PC-9 (cell line): ENCODE results near the gene PRKCA. TPM values are rescaled to one million over a fixed set of nuclear protein-coding genes. Genes with fewer than 3 reads are reported as not detected.

Source experiments
- BruUV-seq: library from RNA; stranded (reverse); fragments of 400-500 nt; replicated peaks from 2 replicates; lab custom pipeline; 2021; lab: Mats Ljungman, UMichigan
- CTCF ChIA-PET: fragments of 300-600 bp; sonication (Branson Sonifier 250); formaldehyde crosslinking; loops from one replicate; lab custom pipeline; 2022; ENCODE audit warnings: antibody characterized with exemption; lab: Charles Lee
- POLR2A ChIA-PET: fragments of 300-600 bp; sonication (Branson Sonifier 250); formaldehyde crosslinking; loops from one replicate; lab custom pipeline; 2022; ENCODE audit warnings: antibody characterized with exemption; ENCODE audit not compliant: unreplicated experiment; lab: Charles Lee
- DNase-seq, 2 experiments: peaks; one replicate each; pipeline versions ENCODE4 v3.0.0 to v3.0.0-alpha.2; 2015 to 2022; ENCODE audit warnings: mixed read lengths in 1 of 2
- H2AFZ ChIP-seq: fragments of 200-600 bp; sonication (generic); 2 replicates; pipeline ENCODE4 v1.8.1; 2017; ENCODE audit warnings: antibody characterized with exemption
- H3F3A ChIP-seq: fragments of 200-600 bp; sonication (generic); 2 replicates; pipeline ENCODE4 v1.8.1; 2017; ENCODE audit warnings: antibody characterized with exemption, mild to moderate bottlenecking, low read depth; ENCODE audit not compliant: insufficient read depth
- H3K27ac ChIP-seq: fragments of 200-600 bp; sonication (generic); 2 replicates; pipeline ENCODE4 v1.6.1; 2016; ENCODE audit warnings: mixed run types
- H3K27me3 ChIP-seq: fragments of 200-600 bp; sonication (generic); 2 replicates; pipeline ENCODE4 v1.6.1; 2016; ENCODE audit warnings: low read depth, mixed run types; ENCODE audit not compliant: insufficient read depth
- H3K36me3 ChIP-seq: fragments of 200-600 bp; sonication (generic); 2 replicates; pipeline ENCODE4 v1.6.1; 2016; ENCODE audit warnings: low read depth, mixed run types
- H3K4me1 ChIP-seq: fragments of 200-600 bp; sonication (generic); replicated peaks from 2 replicates; pipeline ENCODE4 v1.6.1; 2016; ENCODE audit warnings: mixed run types; ENCODE audit not compliant: insufficient read depth
- H3K4me2 ChIP-seq: fragments of 200-600 bp; sonication (generic); 2 replicates; pipeline ENCODE4 v1.6.1; 2017; ENCODE audit warnings: mixed run types
- H3K4me3 ChIP-seq: fragments of 200-600 bp; sonication (generic); 2 replicates; pipeline ENCODE4 v1.6.1; 2016; ENCODE audit warnings: mixed run types
- H3K79me2 ChIP-seq: fragments of 200-600 bp; sonication (generic); 2 replicates; pipeline ENCODE4 v1.6.1; 2017; ENCODE audit warnings: low read depth, mixed run types
- H3K9me2 ChIP-seq: fragments of 200-600 bp; sonication (generic); 2 replicates; pipeline ENCODE4 v1.8.1; 2017; ENCODE audit warnings: mild to moderate bottlenecking; ENCODE audit not compliant: insufficient read depth
- H3K9me3 ChIP-seq: fragments of 200-600 bp; sonication (generic); 2 replicates; pipeline ENCODE4 v1.8.1; 2016; ENCODE audit warnings: low read depth; ENCODE audit not compliant: insufficient read depth
- H4K20me1 ChIP-seq: fragments of 200-600 bp; sonication (generic); 2 replicates; pipeline ENCODE4 v1.8.1; 2017; ENCODE audit not compliant: insufficient read depth
- CTCF ChIP-seq: fragments of 200-600 bp; sonication (generic); conservative IDR thresholded peaks from 2 replicates; pipeline ENCODE4 v1.6.1; 2017; ENCODE audit warnings: mixed run types, antibody characterized with exemption, mild to moderate bottlenecking, moderate library complexity
- EZH2 ChIP-seq: fragments of 200-600 bp; sonication (generic); IDR thresholded peaks from 2 replicates; pipeline ENCODE4 v1.8.0; 2017; ENCODE audit warnings: antibody characterized with exemption, low read depth
- intact Hi-C: fragments of 100-400 bp; cut with micrococcal nuclease; formaldehyde crosslinking; loops from one replicate; pipeline ENCODE4 v1.10.0; 2022; ENCODE audit not compliant: unreplicated experiment
- total RNA-seq: library from RNA; stranded (reverse); gene quantifications from 2 replicates; pipeline ENCODE4 v1.2.3, GENCODE V29; 2021

PRKCA gene
- total RNA-seq, 1 experiment from 2014 or later: 23.1 TPM

- ChIA-PET POLR2A (no interaction called here), CTCF (no interaction called here)
- no peaks in the 10 kb centered on the region for H3K36me3 ChIP-seq
- peaks cover 10% of the 10 kb centered on the region; the same call in 1 of the 2 replicates for H3K79me2 ChIP-seq
- H3F3A ChIP-seq: no peaks in the 10 kb centered on the region; the same call in 1 of the 2 replicates
- no peaks in the 10 kb centered on the region for H3K27me3 ChIP-seq
- no peak overlapping the region for H3K4me3 ChIP-seq
- no peaks in the 10 kb centered on the region for H3K9me3 ChIP-seq
- H3K9me2 ChIP-seq: no peaks in the 10 kb centered on the region
- no TSS peak for BruUV-seq
- no peak overlapping the region for H3K4me2 ChIP-seq
- H4K20me1 ChIP-seq: no peaks in the 10 kb centered on the region
- H3K27ac ChIP-seq: no peak overlapping the region
- H2AFZ ChIP-seq: no peak overlapping the region
- intact Hi-C loops: no loop called here
- H3K4me1 ChIP-seq: no peaks in the 10 kb centered on the region
- TF ChIP-seq EZH2 (no peak), CTCF (no peak)
- DNase-seq: no peak
Observed at GRCh38 chr17:66443166-66443565, 140.8 kb downstream of the PRKCA start.

GRCh38 chr17:66443606-66444005, 141.2 kb downstream of the PRKCA start:
- H3K4me2 ChIP-seq: no peak overlapping the region
- no peaks in the 10 kb centered on the region for H3K27me3 ChIP-seq
- DNase-seq: no peak
- no peaks in the 10 kb centered on the region for H4K20me1 ChIP-seq
- no TSS peak for BruUV-seq
- no peaks in the 10 kb centered on the region for H3K36me3 ChIP-seq
- no peaks in the 10 kb centered on the region for H3K9me3 ChIP-seq
- TF ChIP-seq CTCF (no peak), EZH2 (no peak)
- H3K79me2 ChIP-seq: peaks cover 12% of the 10 kb centered on the region; the same call in 1 of the 2 replicates
- ChIA-PET CTCF (no interaction called here), POLR2A (no interaction called here)
- no peaks in the 10 kb centered on the region for H3K9me2 ChIP-seq
- intact Hi-C loops: no loop called here
- H3K4me3 ChIP-seq: no peak overlapping the region
- no peak overlapping the region for H2AFZ ChIP-seq
- H3K27ac ChIP-seq: no peak overlapping the region
- no peaks in the 10 kb centered on the region for H3K4me1 ChIP-seq
- no peaks in the 10 kb centered on the region; the same call in 1 of the 2 replicates for H3F3A ChIP-seq

- Histone ChIP-seq H3K4me1 (no peaks in the 10 kb centered on the region), H3K4me2 (no peak overlapping the region), H3F3A (no peaks in the 10 kb centered on the region; the same call in 1 of the 2 replicates), H3K27ac (no peak overlapping the region), H2AFZ (no peak overlapping the region), H3K9me3 (no peaks in the 10 kb centered on the region), H3K36me3 (no peaks in the 10 kb centered on the region), H3K4me3 (no peak overlapping the region), H3K79me2 (peaks cover 12% of the 10 kb centered on the region; the same call in 1 of the 2 replicates), H4K20me1 (no peaks in the 10 kb centered on the region), H3K27me3 (no peaks in the 10 kb centered on the region), H3K9me2 (no peaks in the 10 kb centered on the region)
- CTCF ChIA-PET: no interaction called here
- no TSS peak for BruUV-seq
- no peak for DNase-seq
- POLR2A ChIA-PET: no interaction called here
- intact Hi-C loops: no loop called here
- TF ChIP-seq CTCF (no peak), EZH2 (no peak)
Observed at GRCh38 chr17:66444031-66444430, 141.6 kb downstream of the PRKCA start.
